OCI-M1 (cell line): ENCODE results near the gene MIA2.
A peak's percentile ranks its signal among the peaks of the same experiment; 100 is the strongest.
"Not testable (repeated sequence)": the region's sequence is repeated elsewhere in the genome, so short reads cannot be mapped to it uniquely, and the experiment has no call there.

Experiments
- DNase-seq: peaks from one replicate; lab custom pipeline; 2025; lab: John Stamatoyannopoulos, UW

MIA2 gene

GRCh38 chr14:39233680-39234326 is at the start of gene MIA2:
Gene MIA2, plus strand, starts transcription at chr14:39233915. Its CDS starts 200 bp downstream, at chr14:39234115.
- no peak for DNase-seq

DNA sequence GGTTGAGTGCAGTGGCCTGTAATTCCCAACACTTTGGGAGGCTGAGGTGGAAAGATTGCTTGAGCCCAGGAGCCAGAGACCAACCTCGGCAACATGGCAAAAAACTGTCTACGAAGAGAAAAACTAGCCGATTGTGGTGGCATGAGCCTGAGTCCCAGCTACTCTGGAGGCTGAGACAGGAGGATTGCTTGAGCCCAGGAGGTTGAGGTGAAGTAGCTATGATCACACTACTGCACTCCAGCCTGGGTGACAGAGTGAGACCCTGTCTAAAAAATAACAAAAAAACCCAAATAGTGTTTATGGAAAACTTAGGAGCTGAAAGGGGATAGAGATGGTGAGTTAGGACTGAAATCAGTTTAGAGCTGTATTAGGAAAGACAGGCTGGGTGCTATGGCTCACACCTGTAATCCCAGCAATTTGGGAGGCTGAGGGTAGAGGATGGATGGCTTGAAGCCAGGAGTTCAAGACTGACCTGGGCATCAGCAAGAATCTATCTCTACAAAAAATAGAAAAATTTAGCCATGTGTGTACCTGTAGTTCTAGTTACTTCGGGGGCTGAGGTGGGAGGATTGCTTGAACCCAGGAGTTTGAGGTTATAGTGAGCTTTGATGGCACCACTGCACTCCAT is 49.0 kb upstream of the MIA2 start:
- DNase-seq: no peak

DNA sequence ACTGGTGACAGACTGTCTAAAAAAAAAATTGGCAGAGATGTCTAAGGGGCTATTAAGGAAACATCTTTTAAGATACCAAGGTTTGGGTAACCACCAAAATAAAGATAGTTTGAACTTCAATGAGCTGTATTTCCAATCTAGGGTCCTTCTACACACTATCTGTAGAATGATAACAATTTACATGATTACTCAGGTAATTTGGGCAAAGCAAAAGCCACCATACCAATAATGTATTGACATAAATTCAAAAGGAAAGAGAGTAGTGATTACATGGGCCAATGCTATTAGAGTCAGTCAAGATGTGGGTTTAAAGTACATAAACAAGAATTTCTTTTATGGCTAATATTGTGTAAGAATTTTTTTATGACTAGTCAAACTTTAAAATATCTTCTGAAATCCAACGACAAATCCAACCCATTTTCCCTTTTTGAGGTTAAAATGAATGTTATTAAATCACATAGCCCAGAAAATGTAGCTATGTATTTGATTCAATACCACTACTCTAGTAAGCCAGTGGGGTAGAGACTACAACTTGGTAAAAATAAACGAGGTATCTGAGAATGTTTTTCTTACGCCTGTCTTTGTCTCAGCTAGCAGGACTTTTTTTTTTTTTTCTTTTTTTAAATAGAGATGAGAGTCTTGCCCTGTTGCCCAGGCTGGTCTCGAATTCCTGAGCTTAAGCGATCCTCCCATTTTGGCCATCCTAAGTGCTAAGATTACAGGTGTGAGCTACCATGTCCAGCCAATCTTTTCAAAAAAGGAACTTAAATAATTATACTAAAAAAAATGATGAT is 48.3 kb upstream of the MIA2 start:
- no peak for DNase-seq

DNA sequence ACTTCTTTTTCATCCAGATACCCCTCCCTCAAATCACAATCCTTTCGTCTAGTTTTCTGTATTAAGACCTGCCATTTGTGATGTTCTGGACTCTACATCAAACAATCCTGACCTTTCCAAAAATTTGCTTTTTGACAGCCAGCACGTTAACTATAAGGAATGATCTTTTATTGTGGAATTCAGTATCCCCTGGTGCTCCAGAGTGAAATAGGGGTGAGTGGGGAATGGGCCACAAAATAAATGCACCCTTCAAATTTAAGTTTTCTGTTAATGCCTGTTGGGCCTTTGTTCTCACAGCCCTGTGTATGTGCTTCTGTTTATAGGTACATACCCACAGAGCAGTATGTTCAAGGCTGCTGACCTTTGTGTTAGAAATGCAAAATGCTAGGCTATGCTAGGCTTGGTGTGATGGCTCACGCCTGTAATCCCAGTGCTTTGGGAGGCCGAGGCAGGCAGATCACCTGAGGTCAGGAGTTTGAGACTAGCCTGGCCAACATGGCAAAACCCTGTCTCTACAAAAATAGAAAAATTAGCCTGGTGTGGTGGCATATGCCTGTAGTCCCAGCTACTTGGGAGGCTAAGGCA is 46.7 kb upstream of the MIA2 start:
- DNase-seq: no peak

GRCh38 chr14:39203659-39204606 is 29.8 kb upstream of the MIA2 start:
- peak; percentile 25 for DNase-seq

GRCh38 chr14:39207430-39207829 is 26.3 kb upstream of the MIA2 start:
- not testable (repeated sequence) for DNase-seq

- DNase-seq: no peak
Observed at GRCh38 chr14:39211109-39211741, 22.5 kb upstream of the MIA2 start.

GRCh38 chr14:39212034-39212433 is 21.7 kb upstream of the MIA2 start:
- no peak for DNase-seq

GRCh38 chr14:39212693-39213092 is 21.0 kb upstream of the MIA2 start:
- DNase-seq: no peak

DNA sequence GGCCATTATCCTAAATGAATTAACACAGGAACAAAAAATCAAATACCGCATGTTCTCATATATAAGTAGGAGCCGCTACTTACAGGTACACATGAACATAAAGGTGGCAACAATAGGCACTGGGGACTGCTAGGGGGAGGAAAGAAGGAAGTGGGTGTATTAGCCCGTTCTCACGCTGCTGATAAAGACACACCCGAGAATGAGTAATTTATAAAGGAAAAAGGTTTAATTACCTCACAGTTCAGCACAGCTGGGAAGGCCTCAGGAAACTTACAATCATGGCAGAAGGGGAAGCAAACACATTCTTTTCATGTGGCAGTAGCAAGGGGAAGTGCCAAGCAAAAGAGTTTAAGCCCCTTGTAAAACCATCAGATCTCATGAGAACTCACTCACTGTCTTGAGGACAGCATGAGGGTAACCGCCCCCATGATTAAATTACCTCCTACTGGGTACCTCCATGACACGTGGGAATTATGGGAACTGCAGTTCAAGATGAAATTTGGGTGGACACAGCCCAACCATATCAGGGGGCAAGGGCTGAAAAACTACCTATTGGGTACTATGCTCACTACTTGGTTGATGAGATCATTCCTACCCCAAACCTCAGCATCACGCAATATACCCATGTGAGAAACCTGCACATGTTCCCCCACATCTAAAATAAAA is 16.4 kb upstream of the MIA2 start:
- DNase-seq: peak; percentile 24

GRCh38 chr14:39218171-39218769 is 15.4 kb upstream of the MIA2 start:
- DNase-seq: no peak

GRCh38 chr14:39219075-39219499 is 14.6 kb upstream of the MIA2 start:
- DNase-seq: no peak

DNA sequence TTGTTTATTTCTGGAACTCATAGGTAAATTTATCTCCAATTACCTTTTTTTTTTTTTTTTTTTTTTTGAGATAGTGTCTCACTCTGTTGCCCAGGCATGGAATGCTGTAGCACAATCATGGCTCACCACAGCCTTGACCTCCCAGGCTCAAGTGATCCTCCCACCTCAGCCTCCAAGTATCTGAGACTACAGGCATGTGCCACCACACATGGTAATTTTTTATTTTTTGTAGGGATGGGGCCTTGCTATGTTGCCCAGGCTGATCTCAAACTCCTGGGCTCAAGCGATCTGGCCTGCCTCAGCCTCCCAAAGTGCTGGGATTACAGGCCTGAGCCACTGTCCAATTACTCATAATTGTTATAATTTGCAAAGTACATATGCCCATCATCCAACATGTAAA is 13.2 kb upstream of the MIA2 start:
- not testable (repeated sequence) for DNase-seq

DNA sequence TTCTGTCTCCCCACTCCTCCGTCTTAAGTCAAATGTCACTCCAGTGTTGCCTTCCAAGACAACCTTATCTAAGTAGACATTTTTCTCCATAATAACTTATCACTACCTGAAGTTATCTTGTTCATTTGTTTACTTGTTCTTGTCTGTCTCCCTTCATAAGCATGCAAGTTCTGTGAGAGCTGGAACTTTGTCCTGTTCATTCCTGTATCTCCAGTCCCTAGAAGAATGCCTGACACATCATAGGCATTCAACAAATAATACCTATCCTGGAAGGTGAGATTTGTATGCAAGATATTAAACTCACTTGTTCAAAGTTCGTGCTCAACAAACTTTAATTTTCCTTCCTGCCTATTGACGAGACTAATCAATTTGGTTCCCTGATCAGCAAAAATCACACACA is 5.7 kb upstream of the MIA2 start:
- no peak for DNase-seq

- DNase-seq: no peak
Observed at GRCh38 chr14:39228509-39229221, 5.0 kb upstream of the MIA2 start.

- DNase-seq: no peak
Observed at GRCh38 chr14:39229222-39229543, 4.5 kb upstream of the MIA2 start.

- DNase-seq: no peak
Observed at GRCh38 chr14:39229601-39230110, 4.1 kb upstream of the MIA2 start.

- no peak for DNase-seq
Observed at GRCh38 chr14:39230416-39231035, 3.2 kb upstream of the MIA2 start.
